ENCODE results near the gene IMPDH2.

Gene IMPDH2

GRCh38 chr3:48989796-48990635, 39.2 kb downstream of the IMPDH2 start, which contains the start of gene P4HTM:
TSS of gene P4HTM (plus strand) at chr3:48990241. CDS start at chr3:48990257, 16 bp downstream.
- no peak for DNase-seq (ENCODE audit: low read depth, low spot score)
- no peak within 1 kb of the TSS for H3K4me3 ChIP-seq (ENCODE audit: low read length)

- no peak overlapping the region for H3K4me3 ChIP-seq (ENCODE audit: low read length)
- no peak for DNase-seq (ENCODE audit: low read depth, low spot score)
Measured at GRCh38 chr3:48989126-48989795, 39.9 kb downstream of the IMPDH2 start.

- no peak overlapping the region for H3K4me3 ChIP-seq (ENCODE audit: low read length)
- no peak for DNase-seq (ENCODE audit: low read depth, low spot score)
Measured at GRCh38 chr3:48985831-48986376, 43.3 kb downstream of the IMPDH2 start.

- H3K4me3 ChIP-seq (ENCODE audit: low read length) = no peak overlapping the region
- no peak for DNase-seq (ENCODE audit: low read depth, low spot score)
Measured at GRCh38 chr3:48984663-48985062, 44.5 kb downstream of the IMPDH2 start.

GRCh38 chr3:48983096-48983495, 46.1 kb downstream of the IMPDH2 start:
- H3K4me3 ChIP-seq (ENCODE audit: low read length) = no peak overlapping the region
- DNase-seq (ENCODE audit: low read depth, low spot score) = no peak

GRCh38 chr3:48982686-48983085, 46.5 kb downstream of the IMPDH2 start:
- H3K4me3 ChIP-seq (ENCODE audit: low read length) = no peak overlapping the region
- DNase-seq (ENCODE audit: low read depth, low spot score) = no peak

- no peak overlapping the region for H3K4me3 ChIP-seq (ENCODE audit: low read length)
- no peak for DNase-seq (ENCODE audit: low read depth, low spot score)
Measured at GRCh38 chr3:48982016-48982415, 47.2 kb downstream of the IMPDH2 start.

- no peak for DNase-seq (ENCODE audit: low read depth, low spot score)
Measured at GRCh38 chr3:48980295-48980694, 48.9 kb downstream of the IMPDH2 start.

GRCh38 chr3:48979451-48979850, 49.7 kb downstream of the IMPDH2 start:
- DNase-seq (ENCODE audit: low read depth, low spot score) = no peak
- H3K4me3 ChIP-seq (ENCODE audit: low read length) = no peak overlapping the region

More at GRCh38 chr3:48980295-48980694, 48.9 kb downstream of the IMPDH2 start:
- no peak overlapping the region for H3K4me3 ChIP-seq (ENCODE audit: low read length)
